PC-9 (cell line): ENCODE data around the gene FAM161B. TPM values are rescaled to one million over a fixed set of nuclear protein-coding genes. Genes with fewer than 3 reads are reported as not detected.
"Not testable (repeated sequence)": the region's sequence is repeated elsewhere in the genome, so short reads cannot be mapped to it uniquely, and the experiment has no call there.

Source experiments
- BruUV-seq: library from RNA; stranded (reverse); fragments of 400-500 nt; replicated peaks from 2 replicates; lab custom pipeline; 2021; lab: Mats Ljungman, UMichigan
- CTCF ChIA-PET: fragments of 300-600 bp; sonication (Branson Sonifier 250); formaldehyde crosslinking; loops from one replicate; lab custom pipeline; 2022; ENCODE audit warnings: antibody characterized with exemption; lab: Charles Lee
- POLR2A ChIA-PET: fragments of 300-600 bp; sonication (Branson Sonifier 250); formaldehyde crosslinking; loops from one replicate; lab custom pipeline; 2022; ENCODE audit warnings: antibody characterized with exemption; ENCODE audit not compliant: unreplicated experiment; lab: Charles Lee
- DNase-seq, 2 experiments: peaks; one replicate each; pipeline versions ENCODE4 v3.0.0 to v3.0.0-alpha.2; 2015 to 2022; ENCODE audit warnings: mixed read lengths in 1 of 2
- H2AFZ ChIP-seq: fragments of 200-600 bp; sonication (generic); 2 replicates; pipeline ENCODE4 v1.8.1; 2017; ENCODE audit warnings: antibody characterized with exemption
- H3F3A ChIP-seq: fragments of 200-600 bp; sonication (generic); 2 replicates; pipeline ENCODE4 v1.8.1; 2017; ENCODE audit warnings: antibody characterized with exemption, mild to moderate bottlenecking, low read depth; ENCODE audit not compliant: insufficient read depth
- H3K27ac ChIP-seq: fragments of 200-600 bp; sonication (generic); 2 replicates; pipeline ENCODE4 v1.6.1; 2016; ENCODE audit warnings: mixed run types
- H3K27me3 ChIP-seq: fragments of 200-600 bp; sonication (generic); 2 replicates; pipeline ENCODE4 v1.6.1; 2016; ENCODE audit warnings: low read depth, mixed run types; ENCODE audit not compliant: insufficient read depth
- H3K36me3 ChIP-seq: fragments of 200-600 bp; sonication (generic); 2 replicates; pipeline ENCODE4 v1.6.1; 2016; ENCODE audit warnings: low read depth, mixed run types
- H3K4me1 ChIP-seq: fragments of 200-600 bp; sonication (generic); replicated peaks from 2 replicates; pipeline ENCODE4 v1.6.1; 2016; ENCODE audit warnings: mixed run types; ENCODE audit not compliant: insufficient read depth
- H3K4me2 ChIP-seq: fragments of 200-600 bp; sonication (generic); 2 replicates; pipeline ENCODE4 v1.6.1; 2017; ENCODE audit warnings: mixed run types
- H3K4me3 ChIP-seq: fragments of 200-600 bp; sonication (generic); 2 replicates; pipeline ENCODE4 v1.6.1; 2016; ENCODE audit warnings: mixed run types
- H3K79me2 ChIP-seq: fragments of 200-600 bp; sonication (generic); 2 replicates; pipeline ENCODE4 v1.6.1; 2017; ENCODE audit warnings: low read depth, mixed run types
- H3K9me2 ChIP-seq: fragments of 200-600 bp; sonication (generic); 2 replicates; pipeline ENCODE4 v1.8.1; 2017; ENCODE audit warnings: mild to moderate bottlenecking; ENCODE audit not compliant: insufficient read depth
- H3K9me3 ChIP-seq: fragments of 200-600 bp; sonication (generic); 2 replicates; pipeline ENCODE4 v1.8.1; 2016; ENCODE audit warnings: low read depth; ENCODE audit not compliant: insufficient read depth
- H4K20me1 ChIP-seq: fragments of 200-600 bp; sonication (generic); 2 replicates; pipeline ENCODE4 v1.8.1; 2017; ENCODE audit not compliant: insufficient read depth
- EZH2 ChIP-seq: fragments of 200-600 bp; sonication (generic); IDR thresholded peaks from 2 replicates; pipeline ENCODE4 v1.8.0; 2017; ENCODE audit warnings: antibody characterized with exemption, low read depth
- intact Hi-C: fragments of 100-400 bp; cut with micrococcal nuclease; formaldehyde crosslinking; loops from one replicate; pipeline ENCODE4 v1.10.0; 2022; ENCODE audit not compliant: unreplicated experiment
- total RNA-seq: library from RNA; stranded (reverse); gene quantifications from 2 replicates; pipeline ENCODE4 v1.2.3, GENCODE V29; 2021
- TF ChIP-seq, protein P1 (sequence below): fragments of 200-600 bp; sonication (generic); conservative IDR thresholded peaks from 2 replicates; pipeline ENCODE4 v1.6.1; 2017; ENCODE audit warnings: mixed run types, antibody characterized with exemption, mild to moderate bottlenecking, moderate library complexity

FAM161B gene
- total RNA-seq, 1 experiment from 2014 or later: 1.6 TPM

GRCh38 chr14:73895939-73896338 is 54.0 kb downstream of the FAM161B start:
- no peaks in the 10 kb centered on the region for H3K4me1 ChIP-seq
- H3K27ac ChIP-seq: no peak overlapping the region
- no TSS peak for BruUV-seq
- H3K79me2 ChIP-seq: peaks cover 13% of the 10 kb centered on the region
- intact Hi-C loops: no loop called here
- no peak overlapping the region for H3K4me3 ChIP-seq
- H3F3A ChIP-seq: peaks cover 18% of the 10 kb centered on the region; the same call in 1 of the 2 replicates
- DNase-seq: no peak
- H3K9me2 ChIP-seq: no peaks in the 10 kb centered on the region
- TF ChIP-seq, protein P1, sequence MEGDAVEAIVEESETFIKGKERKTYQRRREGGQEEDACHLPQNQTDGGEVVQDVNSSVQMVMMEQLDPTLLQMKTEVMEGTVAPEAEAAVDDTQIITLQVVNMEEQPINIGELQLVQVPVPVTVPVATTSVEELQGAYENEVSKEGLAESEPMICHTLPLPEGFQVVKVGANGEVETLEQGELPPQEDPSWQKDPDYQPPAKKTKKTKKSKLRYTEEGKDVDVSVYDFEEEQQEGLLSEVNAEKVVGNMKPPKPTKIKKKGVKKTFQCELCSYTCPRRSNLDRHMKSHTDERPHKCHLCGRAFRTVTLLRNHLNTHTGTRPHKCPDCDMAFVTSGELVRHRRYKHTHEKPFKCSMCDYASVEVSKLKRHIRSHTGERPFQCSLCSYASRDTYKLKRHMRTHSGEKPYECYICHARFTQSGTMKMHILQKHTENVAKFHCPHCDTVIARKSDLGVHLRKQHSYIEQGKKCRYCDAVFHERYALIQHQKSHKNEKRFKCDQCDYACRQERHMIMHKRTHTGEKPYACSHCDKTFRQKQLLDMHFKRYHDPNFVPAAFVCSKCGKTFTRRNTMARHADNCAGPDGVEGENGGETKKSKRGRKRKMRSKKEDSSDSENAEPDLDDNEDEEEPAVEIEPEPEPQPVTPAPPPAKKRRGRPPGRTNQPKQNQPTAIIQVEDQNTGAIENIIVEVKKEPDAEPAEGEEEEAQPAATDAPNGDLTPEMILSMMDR: no peak
- no peak for TF ChIP-seq EZH2
- no peaks in the 10 kb centered on the region for H3K27me3 ChIP-seq
- H4K20me1 ChIP-seq: peaks cover 15% of the 10 kb centered on the region
- ChIA-PET POLR2A (no interaction called here), CTCF (no interaction called here)
- H3K9me3 ChIP-seq: no peaks in the 10 kb centered on the region
- H3K4me2 ChIP-seq: no peak overlapping the region
- H2AFZ ChIP-seq: no peak overlapping the region
- peaks cover 40% of the 10 kb centered on the region for H3K36me3 ChIP-seq

- peaks cover 30% of the 10 kb centered on the region for H3K79me2 ChIP-seq
- H3K9me2 ChIP-seq, H3K4me3 ChIP-seq, H3K27me3 ChIP-seq, H3K4me1 ChIP-seq, DNase-seq, POLR2A ChIA-PET, H2AFZ ChIP-seq, H3K9me3 ChIP-seq, intact Hi-C loops, H3K4me2 ChIP-seq, H3K27ac ChIP-seq, BruUV-seq, CTCF ChIA-PET: not testable (repeated sequence)
- H3F3A ChIP-seq: peaks cover 18% of the 10 kb centered on the region; the same call in 1 of the 2 replicates
- peaks cover 30% of the 10 kb centered on the region for H3K36me3 ChIP-seq
- peaks cover 21% of the 10 kb centered on the region for H4K20me1 ChIP-seq
These were observed 55.7 kb downstream of the FAM161B start for GRCh38 chr14:73894180-73894687.

GRCh38 chr14:73889376-73889775 is 60.5 kb downstream of the FAM161B start:
- Histone ChIP-seq H3K27me3 (no peaks in the 10 kb centered on the region), H3K9me2 (no peaks in the 10 kb centered on the region), H3K9me3 (no peaks in the 10 kb centered on the region), H3F3A (peaks cover 29% of the 10 kb centered on the region; the same call in 1 of the 2 replicates), H3K4me2 (no peak overlapping the region), H3K4me3 (no peak overlapping the region), H3K4me1 (peaks cover 31% of the 10 kb centered on the region), H2AFZ (no peak overlapping the region), H3K79me2 (peaks cover 78% of the 10 kb centered on the region), H3K27ac (no peak overlapping the region), H4K20me1 (peaks cover 32% of the 10 kb centered on the region), H3K36me3 (peaks cover 17% of the 10 kb centered on the region)
- DNase-seq: no peak
- POLR2A ChIA-PET: no interaction called here
- TF ChIP-seq, protein P1: no peak
- TF ChIP-seq EZH2: no peak
- CTCF ChIA-PET: no interaction called here
- BruUV-seq: no TSS peak
- intact Hi-C loops: loop anchor here (5.0 kb wide), 1 partner anchor 147 kb away; no protein-coding TSS in a partner anchor
